Measurements from ENCODE around the gene PIGC. TPM values are rescaled to one million over a fixed set of nuclear protein-coding genes. Genes with fewer than 3 reads are reported as not detected.

Gene PIGC
- total and polyA plus RNA-seq, 10 of the 15 experiments (the other 5 are each of a cell fraction or from before 2014, with no cell fraction given), result 11.0 to 37.3 (median 19.6) TPM

DNA sequence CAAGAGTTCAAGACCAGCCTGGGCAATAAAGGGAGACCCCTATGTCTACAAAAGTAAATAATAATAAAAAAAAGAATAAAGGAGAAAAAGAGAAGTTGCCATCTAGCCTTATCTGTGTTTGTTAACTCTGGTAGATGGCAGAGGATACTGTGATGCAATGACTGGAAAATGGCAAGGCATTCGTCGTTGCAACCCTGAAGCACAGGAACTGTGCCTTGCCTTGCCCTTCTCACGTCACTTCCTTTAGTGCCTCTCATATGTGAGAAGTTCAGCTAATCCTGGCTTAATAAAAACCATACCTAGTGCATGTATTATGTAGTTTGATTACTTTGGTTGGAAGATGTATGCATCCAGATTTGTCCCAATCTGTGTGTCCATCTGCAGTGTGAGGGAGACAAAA lies 25.8 kb upstream of the PIGC start (continued):
- no peak for TF ChIP-seq MTA3 (IDR thresholded peaks at IDR 0.05; ENCODE audit: borderline replicate concordance, low read length)
- TF ChIP-seq, protein P1, sequence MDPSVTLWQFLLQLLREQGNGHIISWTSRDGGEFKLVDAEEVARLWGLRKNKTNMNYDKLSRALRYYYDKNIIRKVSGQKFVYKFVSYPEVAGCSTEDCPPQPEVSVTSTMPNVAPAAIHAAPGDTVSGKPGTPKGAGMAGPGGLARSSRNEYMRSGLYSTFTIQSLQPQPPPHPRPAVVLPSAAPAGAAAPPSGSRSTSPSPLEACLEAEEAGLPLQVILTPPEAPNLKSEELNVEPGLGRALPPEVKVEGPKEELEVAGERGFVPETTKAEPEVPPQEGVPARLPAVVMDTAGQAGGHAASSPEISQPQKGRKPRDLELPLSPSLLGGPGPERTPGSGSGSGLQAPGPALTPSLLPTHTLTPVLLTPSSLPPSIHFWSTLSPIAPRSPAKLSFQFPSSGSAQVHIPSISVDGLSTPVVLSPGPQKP (IDR thresholded peaks at IDR 0.05; ENCODE audit: low read depth, low read length), result no peak
- no peak for TF ChIP-seq YY1 (IDR thresholded peaks at IDR 0.05; ENCODE audit: low read depth, low read length)
- TF ChIP-seq TARDBP (IDR thresholded peaks at IDR 0.05; ENCODE audit: borderline replicate concordance), result no peak
- TF ChIP-seq EGR1 (IDR thresholded peaks at IDR 0.05; ENCODE audit: borderline replicate concordance in 1 of 2, low read depth in 2 of 2, low read length in 2 of 2), result no peak

DNA sequence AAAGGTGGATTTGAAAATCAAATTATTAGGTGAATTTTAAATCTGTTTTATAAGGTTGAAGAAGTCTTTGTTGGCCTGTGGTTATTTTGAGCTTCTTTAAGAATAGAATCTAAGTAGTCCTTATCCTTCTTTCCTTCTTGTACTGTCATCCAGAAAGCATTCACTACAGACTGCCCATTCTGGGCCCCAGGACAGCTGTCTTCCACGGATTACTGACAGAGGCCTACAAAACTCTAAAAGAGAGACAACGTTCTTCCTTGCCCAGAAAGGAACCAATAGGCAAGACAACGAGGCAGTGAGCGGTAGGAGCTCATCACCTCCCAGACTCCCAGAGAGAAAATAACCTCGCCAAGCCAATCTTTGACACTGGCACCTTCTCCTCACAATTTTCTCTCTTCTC lies 24.4 kb upstream of the PIGC start:
- RAD21 ChIA-PET (ENCODE audit: unreplicated experiment), result no interaction called here
- no peak for FAIRE-seq

More for the DNA sequence above, 24.4 kb upstream of the PIGC start:
- Histone ChIP-seq H3K79me2 (ENCODE audit: control insufficient read depth, insufficient read depth, low read length) (no peaks in the 10 kb centered on the region), H3K9me3 (replicated peaks; ENCODE audit: control insufficient read depth, insufficient read depth, low read length) (no peaks in the 10 kb centered on the region), H3K9ac (ENCODE audit: control insufficient read depth, insufficient read depth, low read length) (no peak overlapping the region), H3K4me3 (no peak overlapping the region), H3K27ac (ENCODE audit: control insufficient read depth, insufficient read depth) (no peak overlapping the region), H4K20me1 (ENCODE audit: control insufficient read depth, insufficient read depth) (no peaks in the 10 kb centered on the region), H3K4me1 (ENCODE audit: control insufficient read depth, insufficient read depth, low read length) (no peaks in the 10 kb centered on the region), H3K27me3 (replicated peaks in 1 of 2; ENCODE audit: control insufficient read depth in 2 of 2, insufficient read depth in 2 of 2, low read length in 1 of 2) (no peaks in the 10 kb centered on the region; a peak in 3 of 4 replicates), H2AFZ (ENCODE audit: control insufficient read depth, low read depth, low read length) (no peak overlapping the region), H3K4me2 (ENCODE audit: control insufficient read depth, insufficient read depth) (no peak overlapping the region), H3K36me3 (ENCODE audit: control insufficient read depth in 2 of 2, insufficient read depth in 2 of 2, low read length in 1 of 2) (no peaks in the 10 kb centered on the region)
- 24% methylated on average over 5 of the region's 5 CpGs for WGBS (ENCODE audit: insufficient coverage, insufficient replicate concordance, low lambda C conversion rate, missing lambda C conversion rate)
- CTCF ChIA-PET, result interaction anchor here (0.8 to 2.1 kb wide), 3 partner anchors 11 to 251 kb away, joined by 3 to 6 read pairs (median 3); no protein-coding TSS in a partner anchor
- POLR2A ChIA-PET, result no interaction called here
- in situ Hi-C loops (cut with MboI), result no loop called here
- TF ChIP-seq NBN (IDR thresholded peaks at IDR 0.05) (no peak), WRNIP1 (IDR thresholded peaks at IDR 0.05; ENCODE audit: borderline replicate concordance, low read depth, low read length) (no peak), SUZ12 (IDR thresholded peaks at IDR 0.05; ENCODE audit: unreplicated experiment) (no peak), ZSCAN29 (IDR thresholded peaks at IDR 0.05) (no peak), NR2C1 (IDR thresholded peaks at IDR 0.05) (no peak), NRF1 (conservative IDR thresholded peaks at IDR 0.05; ENCODE audit: low read depth, low read length) (no peak), SIX5 (IDR thresholded peaks at IDR 0.05; ENCODE audit: low read depth, low read length, severe bottlenecking) (no peak), KDM1A (IDR thresholded peaks at IDR 0.05; ENCODE audit: borderline replicate concordance) (no peak), SMARCA5 (IDR thresholded peaks at IDR 0.05) (no peak), JUNB (IDR thresholded peaks at IDR 0.05) (no peak), HCFC1 (IDR thresholded peaks at IDR 0.05; ENCODE audit: low read length) (no peak), KLF5 (IDR thresholded peaks at IDR 0.05; ENCODE audit: partially characterized antibody) (no peak), PAX5 (IDR thresholded peaks at IDR 0.05; ENCODE audit: borderline replicate concordance, low read depth, low read length) (no peak), MTA3 (IDR thresholded peaks at IDR 0.05; ENCODE audit: borderline replicate concordance, low read length) (no peak), NFYB (IDR thresholded peaks at IDR 0.05; ENCODE audit: insufficient read depth, low read depth, low read length) (no peak), BRCA1 (IDR thresholded peaks at IDR 0.05; ENCODE audit: low read depth, low read length) (no peak), SREBF2 (IDR thresholded peaks at IDR 0.05; ENCODE audit: low read length) (no peak)
- TF ChIP-seq, protein P2, sequence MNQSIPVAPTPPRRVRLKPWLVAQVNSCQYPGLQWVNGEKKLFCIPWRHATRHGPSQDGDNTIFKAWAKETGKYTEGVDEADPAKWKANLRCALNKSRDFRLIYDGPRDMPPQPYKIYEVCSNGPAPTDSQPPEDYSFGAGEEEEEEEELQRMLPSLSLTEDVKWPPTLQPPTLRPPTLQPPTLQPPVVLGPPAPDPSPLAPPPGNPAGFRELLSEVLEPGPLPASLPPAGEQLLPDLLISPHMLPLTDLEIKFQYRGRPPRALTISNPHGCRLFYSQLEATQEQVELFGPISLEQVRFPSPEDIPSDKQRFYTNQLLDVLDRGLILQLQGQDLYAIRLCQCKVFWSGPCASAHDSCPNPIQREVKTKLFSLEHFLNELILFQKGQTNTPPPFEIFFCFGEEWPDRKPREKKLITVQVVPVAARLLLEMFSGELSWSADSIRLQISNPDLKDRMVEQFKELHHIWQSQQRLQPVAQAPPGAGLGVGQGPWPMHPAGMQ (IDR thresholded peaks at IDR 0.05; ENCODE audit: borderline replicate concordance), result no peak
- TF ChIP-seq, protein P1 (IDR thresholded peaks at IDR 0.05; ENCODE audit: low read depth, low read length), result no peak
- ATAC-seq (no peak), DNase-seq (ENCODE audit: low read depth, low spot score) (no peak)
- SMC1A ChIA-PET (ENCODE audit: uncharacterized antibody, unreplicated experiment), result interaction anchor here (0.7 to 0.8 kb wide), 2 partner anchors 19 to 252 kb away, joined by 3 to 4 read pairs; no protein-coding TSS in a partner anchor
- intact Hi-C loops (cut with micrococcal nuclease; ENCODE audit: unreplicated experiment), result no loop called here
- no TSS peak for BruUV-seq (replicated peaks)

All from GM12878 (cell line).